Left lung (tissue), 10 donors: ENCODE data around the gene TP53AIP1. TPM values are rescaled to one million over a fixed set of nuclear protein-coding genes. Genes with fewer than 3 reads are reported as not detected.

Experiments used
- ATAC-seq: fragments of 200-7000 bp; cut with Tn5 transposase; one replicate; pipeline ENCODE4 v1.9.1; 2020; ENCODE audit warnings: moderate library complexity
- DNase-seq, 4 donors: peaks; one replicate each; pipeline ENCODE4 v3.0.0-alpha.2; 2013 to 2020
- H3K27ac ChIP-seq, 2 donors: fragments of 200-600 bp; sonication (generic) in 1 of 2; one replicate each; pipeline versions ENCODE4 v1.5.0 to v1.8.0; 2020 to 2021
- H3K27me3 ChIP-seq, 2 donors: fragments of 200-600 bp; sonication (generic) in 1 of 2; one replicate each; pipeline versions ENCODE4 v1.5.0 to v1.8.0; 2020 to 2021
- H3K36me3 ChIP-seq, 2 donors: fragments of 200-600 bp; sonication (generic) in 1 of 2; one replicate each; pipeline versions ENCODE4 v1.5.0 to v1.8.0; 2020 to 2021
- H3K4me1 ChIP-seq, 2 donors: fragments of 200-600 bp; one replicate each; pipeline ENCODE4 v1.8.0; 2021
- H3K4me3 ChIP-seq, 2 donors: fragments of 200-600 bp; sonication (generic) in 1 of 2; one replicate each; pipeline versions ENCODE4 v1.5.0 to v1.8.0; 2020 to 2021; ENCODE audit warnings: mild to moderate bottlenecking in 1 of 2
- H3K9me3 ChIP-seq, 2 donors: fragments of 200-600 bp; sonication (generic) in 1 of 2; one replicate each; pipeline versions ENCODE4 v1.5.0 to v1.8.0; 2020 to 2021
- CTCF ChIP-seq, 2 donors: fragments of 200-600 bp; sonication (generic) in 1 of 2; IDR thresholded peaks; one replicate each; pipeline versions ENCODE4 v1.5.0 to v1.8.0; 2021; ENCODE audit warnings: antibody characterized with exemption in 2 of 2
- intact Hi-C, 2 donors: fragments of 100-400 bp; cut with DNase I; formaldehyde crosslinking; loops; one replicate each; pipeline versions ENCODE4 v1.11.2 to v1.14.2; 2022
- polyA plus RNA-seq, 6 donors: library from polyadenylated mRNA; unstranded; fragments of 120-200 nt; gene quantifications; one replicate each; pipeline ENCODE4 v1.2.1, GENCODE V29; 2013; ENCODE audit not compliant: insufficient read length in 6 of 6
- total RNA-seq, 2 donors: library from RNA; stranded (reverse); fragmentation: NEBNext Ultra II Directional; extraction: Animal tissue kit (Norgen Biotek cat#: 25700); gene quantifications; one replicate each; pipeline ENCODE4 v1.2.1, GENCODE V29; 2021
- donor health status: DM: no; HTN: yes; CAD: no.
- donor health status: DM: no; HTN: no; CAD: no.

The TP53AIP1 gene
- total and polyA plus RNA-seq, 8 donors = 0.31 to 1.4 (median 0.59) TPM; not detected in 1

- DNase-seq (no peak), ATAC-seq (no peak)
- H3K4me1 ChIP-seq = no peaks in the 10 kb centered on the region
- intact Hi-C loops = no loop called here
- no peak overlapping the region for H3K4me3 ChIP-seq
- peaks cover 0 to 11% of the 10 kb centered on the region in 2 donors for H3K27me3 ChIP-seq
- no peak overlapping the region for H3K27ac ChIP-seq
- no peaks in the 10 kb centered on the region for H3K36me3 ChIP-seq
- TF ChIP-seq CTCF (IDR thresholded peaks at IDR 0.05) = no peak
- no peaks in the 10 kb centered on the region for H3K9me3 ChIP-seq
Observed at GRCh38 chr11:128927108-128927461, 15.6 kb downstream of the TP53AIP1 start.

GRCh38 chr11:128926437-128927107 lies 16.1 kb downstream of the TP53AIP1 start:
- Histone ChIP-seq H3K4me1 (no peaks in the 10 kb centered on the region), H3K4me3 (no peak overlapping the region), H3K9me3 (no peaks in the 10 kb centered on the region), H3K27me3 (peaks cover 0 to 11% of the 10 kb centered on the region in 2 donors), H3K36me3 (no peaks in the 10 kb centered on the region), H3K27ac (no peak overlapping the region)
- DNase-seq = no peak
- intact Hi-C loops = no loop called here
- no peak for ATAC-seq
- no peak for TF ChIP-seq CTCF (IDR thresholded peaks at IDR 0.05)

DNA sequence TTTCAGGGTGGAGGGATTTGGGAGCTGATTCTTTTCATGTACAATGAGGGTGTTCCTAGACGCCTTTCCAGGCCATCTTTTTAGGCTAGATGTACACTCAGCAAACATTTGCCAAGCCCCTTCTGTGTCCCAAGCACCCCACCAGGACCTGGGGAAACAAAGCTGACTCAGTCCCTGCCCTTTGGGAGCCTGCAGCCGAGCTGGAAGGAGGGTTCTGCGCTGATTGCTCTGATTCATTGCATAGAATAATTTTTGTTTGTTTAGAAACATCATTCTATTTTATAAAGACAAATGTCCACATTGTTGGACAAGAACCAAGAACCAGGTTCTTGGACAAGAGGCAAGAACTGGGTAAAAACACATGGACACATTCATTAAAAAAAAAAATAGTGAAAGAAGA lies 16.7 kb downstream of the TP53AIP1 start:
- Histone ChIP-seq H3K4me1 (no peaks in the 10 kb centered on the region), H3K4me3 (no peak overlapping the region), H3K36me3 (no peaks in the 10 kb centered on the region), H3K27me3 (peaks cover 0 to 11% of the 10 kb centered on the region in 2 donors), H3K27ac (no peak overlapping the region), H3K9me3 (no peaks in the 10 kb centered on the region)
- ATAC-seq = no peak
- no peak for TF ChIP-seq CTCF (IDR thresholded peaks at IDR 0.05)
- no peak for DNase-seq
- intact Hi-C loops = no loop called here

GRCh38 chr11:128925250-128925600 lies 17.4 kb downstream of the TP53AIP1 start:
- H3K4me1 ChIP-seq = no peaks in the 10 kb centered on the region
- no peak for ATAC-seq
- intact Hi-C loops = no loop called here

More at GRCh38 chr11:128925250-128925600, 17.4 kb downstream of the TP53AIP1 start:
- peaks cover 0 to 11% of the 10 kb centered on the region in 2 donors for H3K27me3 ChIP-seq
- no peaks in the 10 kb centered on the region for H3K36me3 ChIP-seq
- no peak overlapping the region for H3K4me3 ChIP-seq
- H3K27ac ChIP-seq = no peak overlapping the region
- DNase-seq = no peak
- H3K9me3 ChIP-seq = no peaks in the 10 kb centered on the region
- no peak for TF ChIP-seq CTCF (IDR thresholded peaks at IDR 0.05)
